ENCODE measurements around the gene LARP4. TPM values are rescaled to one million over a fixed set of nuclear protein-coding genes. Genes with fewer than 3 reads are reported as not detected.

LARP4 gene
- total and polyA plus RNA-seq, 2 experiments from 2014 or later = 59.1 to 88.8 TPM

- H3K9me2 ChIP-seq (ENCODE audit: insufficient read depth) = no peaks in the 10 kb centered on the region
- H2AFZ ChIP-seq = no peak overlapping the region
- Mint-ChIP-seq H3K4me1 (peaks cover 11% of the 10 kb centered on the region; the same call in 2 of the 3 replicates), H3K27me3 (ENCODE audit: insufficient read depth, low read depth, poor library complexity) (peaks cover 1% of the 10 kb centered on the region), H3K36me3 (ENCODE audit: low read depth) (peaks cover 45% of the 10 kb centered on the region), H3K9me3 (no peaks in the 10 kb centered on the region), H3K27ac (no peak overlapping the region), H3K4me3 (no peak overlapping the region)
- H3K4me3 ChIP-seq = no peak overlapping the region
- TF ChIP-seq ZNF114 (CRISPR knock-in tag; IDR thresholded peaks at IDR 0.05) = no peak
- H3K36me3 ChIP-seq (ENCODE audit: insufficient read depth) = peaks cover 47% of the 10 kb centered on the region
- H3K27me3 ChIP-seq (ENCODE audit: insufficient read depth) = no peaks in the 10 kb centered on the region
- 0 out of 2 replicates have a peak, but pooled peaks cover 4% of the 10 kb centered on the region for H3K4me1 ChIP-seq (ENCODE audit: insufficient read depth)
- H3K79me2 ChIP-seq (replicated peaks; ENCODE audit: insufficient read depth) = no peaks in the 10 kb centered on the region
- no peak overlapping the region for H3K4me2 ChIP-seq
- DNase-seq (ENCODE audit: low spot score) (no peak), ATAC-seq (no peak)
- no peaks in the 10 kb centered on the region; the same call in 1 of the 2 replicates for H3F3A ChIP-seq (replicated peaks; ENCODE audit: low read depth)
- peaks cover 4% of the 10 kb centered on the region for H4K20me1 ChIP-seq (replicated peaks; ENCODE audit: insufficient read depth)
- H3K27ac ChIP-seq (ENCODE audit: low read depth) = no peak overlapping the region
Measured at GRCh38 chr12:50477241-50477832, 76.7 kb downstream of the LARP4 start.

DNA sequence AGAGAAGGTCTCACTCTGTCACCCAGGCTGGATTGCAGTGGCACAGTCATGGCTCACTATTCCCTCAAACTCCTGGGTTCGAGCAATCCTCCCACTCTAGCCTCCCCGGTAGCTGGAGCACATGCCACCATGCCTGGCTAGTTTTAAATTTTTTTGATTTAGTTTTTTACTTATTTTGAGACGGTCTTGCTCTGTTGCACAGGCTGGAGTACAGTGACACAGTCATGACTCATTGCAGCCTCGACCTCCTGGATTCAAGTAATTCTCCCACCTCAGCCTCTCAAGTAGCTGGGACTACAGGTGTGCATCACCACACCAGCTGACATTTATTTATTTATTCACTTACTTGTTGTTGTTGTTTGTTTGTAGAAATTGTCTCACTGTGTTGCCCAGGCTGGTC, 81.9 kb downstream of the LARP4 start:
- H3K27ac Mint-ChIP-seq = no peak overlapping the region
- H3K36me3 ChIP-seq (ENCODE audit: insufficient read depth) = peaks cover 10% of the 10 kb centered on the region; the same call in 1 of the 2 replicates
- no peaks in the 10 kb centered on the region; the same call in 1 of the 2 replicates for H4K20me1 ChIP-seq (replicated peaks; ENCODE audit: insufficient read depth)
- no peaks in the 10 kb centered on the region for H3K27me3 ChIP-seq (ENCODE audit: insufficient read depth)
- no peak overlapping the region for H3K27ac ChIP-seq (ENCODE audit: low read depth)
- no peak for DNase-seq (ENCODE audit: low spot score)
- H3K9me3 Mint-ChIP-seq = no peaks in the 10 kb centered on the region
- no peak overlapping the region for H3K4me3 Mint-ChIP-seq
- H2AFZ ChIP-seq = no peak overlapping the region
- no peaks in the 10 kb centered on the region; the same call in 2 of the 3 replicates for H3K36me3 Mint-ChIP-seq (ENCODE audit: low read depth)
- TF ChIP-seq ZNF462 (CRISPR knock-in tag; IDR thresholded peaks at IDR 0.05) (no peak), NANOG (IDR thresholded peaks at IDR 0.05; ENCODE audit: borderline replicate concordance) (no peak), CREB1 (CRISPR knock-in tag; IDR thresholded peaks at IDR 0.05; ENCODE audit: low read depth) (no peak), ZNF114 (CRISPR knock-in tag; IDR thresholded peaks at IDR 0.05) (no peak), ETS1 (IDR thresholded peaks at IDR 0.05) (no peak), EZH2 (IDR thresholded peaks at IDR 0.05; ENCODE audit: low read depth, unreplicated experiment) (no peak), STAT1 (IDR thresholded peaks at IDR 0.05; ENCODE audit: unreplicated experiment) (no peak), POLR2AphosphoS5 (IDR thresholded peaks at IDR 0.05; ENCODE audit: low read depth) (no peak)
- TF ChIP-seq, protein P1, sequence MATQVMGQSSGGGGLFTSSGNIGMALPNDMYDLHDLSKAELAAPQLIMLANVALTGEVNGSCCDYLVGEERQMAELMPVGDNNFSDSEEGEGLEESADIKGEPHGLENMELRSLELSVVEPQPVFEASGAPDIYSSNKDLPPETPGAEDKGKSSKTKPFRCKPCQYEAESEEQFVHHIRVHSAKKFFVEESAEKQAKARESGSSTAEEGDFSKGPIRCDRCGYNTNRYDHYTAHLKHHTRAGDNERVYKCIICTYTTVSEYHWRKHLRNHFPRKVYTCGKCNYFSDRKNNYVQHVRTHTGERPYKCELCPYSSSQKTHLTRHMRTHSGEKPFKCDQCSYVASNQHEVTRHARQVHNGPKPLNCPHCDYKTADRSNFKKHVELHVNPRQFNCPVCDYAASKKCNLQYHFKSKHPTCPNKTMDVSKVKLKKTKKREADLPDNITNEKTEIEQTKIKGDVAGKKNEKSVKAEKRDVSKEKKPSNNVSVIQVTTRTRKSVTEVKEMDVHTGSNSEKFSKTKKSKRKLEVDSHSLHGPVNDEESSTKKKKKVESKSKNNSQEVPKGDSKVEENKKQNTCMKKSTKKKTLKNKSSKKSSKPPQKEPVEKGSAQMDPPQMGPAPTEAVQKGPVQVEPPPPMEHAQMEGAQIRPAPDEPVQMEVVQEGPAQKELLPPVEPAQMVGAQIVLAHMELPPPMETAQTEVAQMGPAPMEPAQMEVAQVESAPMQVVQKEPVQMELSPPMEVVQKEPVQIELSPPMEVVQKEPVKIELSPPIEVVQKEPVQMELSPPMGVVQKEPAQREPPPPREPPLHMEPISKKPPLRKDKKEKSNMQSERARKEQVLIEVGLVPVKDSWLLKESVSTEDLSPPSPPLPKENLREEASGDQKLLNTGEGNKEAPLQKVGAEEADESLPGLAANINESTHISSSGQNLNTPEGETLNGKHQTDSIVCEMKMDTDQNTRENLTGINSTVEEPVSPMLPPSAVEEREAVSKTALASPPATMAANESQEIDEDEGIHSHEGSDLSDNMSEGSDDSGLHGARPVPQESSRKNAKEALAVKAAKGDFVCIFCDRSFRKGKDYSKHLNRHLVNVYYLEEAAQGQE (IDR thresholded peaks at IDR 0.05; ENCODE audit: unreplicated experiment) = no peak
- H3K4me3 ChIP-seq = no peak overlapping the region
- no peaks in the 10 kb centered on the region for H3K79me2 ChIP-seq (replicated peaks; ENCODE audit: insufficient read depth)
- no peak overlapping the region for H3K4me2 ChIP-seq
- 0 out of 2 replicates have a peak, but pooled peaks cover 4% of the 10 kb centered on the region for H3K4me1 ChIP-seq (ENCODE audit: insufficient read depth)
- no peak for ATAC-seq
- H3K27me3 Mint-ChIP-seq (ENCODE audit: insufficient read depth, low read depth, poor library complexity) = peaks cover 2% of the 10 kb centered on the region
- H3K9me2 ChIP-seq (ENCODE audit: insufficient read depth) = no peaks in the 10 kb centered on the region
- peaks cover 11% of the 10 kb centered on the region; the same call in 2 of the 3 replicates for H3K4me1 Mint-ChIP-seq
- H3F3A ChIP-seq (replicated peaks; ENCODE audit: low read depth) = no peaks in the 10 kb centered on the region
